GM23338 (cell line): ENCODE results near the gene ABCA12. TPM values are rescaled to one million over a fixed set of nuclear protein-coding genes. Genes with fewer than 3 reads are reported as not detected.

Source experiments
- ATAC-seq: fragments of 200-7000 bp; cut with Tn5 transposase; 3 replicates; pipeline ENCODE4 v1.9.1; 2020
- DNase-seq: peaks from one replicate; pipeline ENCODE4 v3.0.0-alpha.2; 2015; ENCODE audit warnings: low spot score
- H2AFZ ChIP-seq: fragments of 200-600 bp; sonication (generic); 2 replicates; pipeline ENCODE4 v1.8.0; 2016; ENCODE audit warnings: antibody characterized with exemption, mild to moderate bottlenecking, moderate library complexity
- H3F3A ChIP-seq: fragments of 200-600 bp; sonication (generic); replicated peaks from 2 replicates; pipeline ENCODE4 v1.8.0; 2017; ENCODE audit warnings: antibody characterized with exemption, mixed run types, low read depth
- H3K27ac ChIP-seq: fragments of 200-600 bp; sonication (generic); 2 replicates; pipeline ENCODE4 v1.6.1; 2016; ENCODE audit warnings: low read depth
- H3K27me3 ChIP-seq: fragments of 200-600 bp; sonication (generic); 2 replicates; pipeline ENCODE4 v1.8.0; 2016; ENCODE audit warnings: mild to moderate bottlenecking, mixed run types, moderate library complexity; ENCODE audit not compliant: insufficient read depth
- H3K36me3 ChIP-seq: fragments of 200-600 bp; sonication (generic); 2 replicates; pipeline ENCODE4 v1.8.0; 2016; ENCODE audit warnings: mild to moderate bottlenecking; ENCODE audit not compliant: insufficient read depth
- H3K4me1 ChIP-seq: fragments of 200-600 bp; sonication (generic); 2 replicates; pipeline ENCODE4 v1.8.0; 2016; ENCODE audit warnings: mild to moderate bottlenecking, moderate library complexity; ENCODE audit not compliant: insufficient read depth
- H3K4me2 ChIP-seq: fragments of 200-600 bp; sonication (generic); 2 replicates; pipeline ENCODE4 v1.7.1; 2017; ENCODE audit warnings: mixed run types
- H3K4me3 ChIP-seq: fragments of 200-600 bp; sonication (generic); 2 replicates; pipeline ENCODE4 v1.6.1; 2016; ENCODE audit warnings: mixed run types
- H3K79me2 ChIP-seq: fragments of 200-600 bp; sonication (generic); replicated peaks from 2 replicates; pipeline ENCODE4 v1.8.0; 2017; ENCODE audit warnings: mild to moderate bottlenecking; ENCODE audit not compliant: insufficient read depth
- H3K9me2 ChIP-seq: fragments of 200-600 bp; sonication (generic); 2 replicates; pipeline ENCODE4 v1.8.0; 2017; ENCODE audit not compliant: insufficient read depth
- H4K20me1 ChIP-seq: fragments of 200-600 bp; sonication (generic); replicated peaks from 2 replicates; pipeline ENCODE4 v1.8.0; 2017; ENCODE audit warnings: mild to moderate bottlenecking; ENCODE audit not compliant: insufficient read depth
- H3K27ac Mint-ChIP-seq: 2 replicates; pipeline ENCODE4 v1.8.0; 2020; ENCODE audit warnings: inconsistent platforms, mild to moderate bottlenecking, moderate library complexity, mixed read lengths
- H3K27me3 Mint-ChIP-seq: 3 replicates; pipeline ENCODE4 v1.8.0; 2022; ENCODE audit warnings: low read depth, mild to moderate bottlenecking, moderate library complexity, mixed read lengths, inconsistent platforms; ENCODE audit not compliant: insufficient read depth, poor library complexity
- H3K36me3 Mint-ChIP-seq: 3 replicates; pipeline ENCODE4 v1.8.0; 2021; ENCODE audit warnings: low read depth, mild to moderate bottlenecking, inconsistent platforms, moderate library complexity, mixed read lengths
- H3K4me1 Mint-ChIP-seq: 3 replicates; pipeline ENCODE4 v1.8.0; 2020; ENCODE audit warnings: mild to moderate bottlenecking, inconsistent platforms, mixed read lengths
- H3K4me3 Mint-ChIP-seq: 3 replicates; pipeline ENCODE4 v1.8.0; 2021; ENCODE audit warnings: moderate library complexity, mild to moderate bottlenecking, inconsistent platforms, mixed read lengths
- H3K9me3 Mint-ChIP-seq: 3 replicates; pipeline ENCODE4 v1.8.0; 2020; ENCODE audit warnings: moderate library complexity, mild to moderate bottlenecking, inconsistent platforms, mixed read lengths
- CREB1 ChIP-seq: fragments of 250-450 bp; sonication (Bioruptor Pico); IDR thresholded peaks from 2 replicates; pipeline ENCODE4 v1.5.0; 2020; ENCODE audit warnings: low read depth, mild to moderate bottlenecking, moderate library complexity
- EZH2 ChIP-seq: fragments of 200-600 bp; sonication (generic); IDR thresholded peaks from one replicate; pipeline ENCODE4 v1.8.0; 2017; ENCODE audit warnings: antibody characterized with exemption, mild to moderate bottlenecking, low read depth; ENCODE audit not compliant: unreplicated experiment
- EZH2phosphoT487 ChIP-seq: fragments of 200-600 bp; sonication (generic); IDR thresholded peaks from one replicate; pipeline ENCODE4 v1.8.1; 2018; ENCODE audit warnings: antibody characterized with exemption; ENCODE audit not compliant: unreplicated experiment
- JUNB ChIP-seq: IDR thresholded peaks from one replicate; pipeline ENCODE4 v1.6.1; 2016; ENCODE audit warnings: antibody characterized with exemption; ENCODE audit not compliant: unreplicated experiment
- NANOG ChIP-seq: IDR thresholded peaks from 2 replicates; pipeline ENCODE4 v1.6.1; 2016; ENCODE audit warnings: antibody characterized with exemption, borderline replicate concordance
- POLR2AphosphoS5 ChIP-seq: IDR thresholded peaks from 2 replicates; pipeline ENCODE4 v1.6.1; 2016; ENCODE audit warnings: antibody characterized with exemption, low read depth
- STAT1 ChIP-seq: IDR thresholded peaks from one replicate; pipeline ENCODE4 v1.6.1; 2016; ENCODE audit warnings: antibody characterized with exemption; ENCODE audit not compliant: unreplicated experiment
- ZNF114 ChIP-seq: fragments of 250-450 bp; sonication (Bioruptor Pico); IDR thresholded peaks from 2 replicates; pipeline ENCODE4 v1.5.0; 2020; ENCODE audit warnings: mild to moderate bottlenecking, moderate library complexity
- ZNF331 ChIP-seq: fragments of 250-450 bp; sonication (Bioruptor Pico); IDR thresholded peaks from 2 replicates; pipeline ENCODE4 v1.5.0; 2020; ENCODE audit warnings: low read depth, mild to moderate bottlenecking, moderate library complexity
- polyA plus RNA-seq: library from polyadenylated mRNA; unstranded; fragments of >200 nt; fragmentation: Nextera tagmentation; extraction: Ambion mirVana; gene quantifications from 2 replicates; pipeline ENCODE4 v1.2.1, GENCODE V29; 2016
- total RNA-seq: library from RNA; depleted of rRNA; stranded (reverse); fragments of >200 nt; shearing (Covaris generic); gene quantifications from 2 replicates; pipeline ENCODE4 v1.2.3, GENCODE V29; 2014
- TF ChIP-seq, protein P1 (sequence below): IDR thresholded peaks from 2 replicates; pipeline ENCODE4 v1.6.1; 2016; ENCODE audit warnings: antibody characterized with exemption
- TF ChIP-seq, protein P2 (sequence below): fragments of 250-450 bp; sonication (Bioruptor Pico); IDR thresholded peaks from 2 replicates; pipeline ENCODE4 v1.5.0; 2020; ENCODE audit warnings: mild to moderate bottlenecking, moderate library complexity
- TF ChIP-seq, protein P3 (sequence below), 2 experiments: fragments of 200-600 bp in 1 of 2; sonication (generic) in 1 of 2; conservative IDR thresholded peaks; 2 replicates each; pipeline versions ENCODE4 v1.5.1 to v1.6.1; 2016 to 2017; ENCODE audit warnings: antibody characterized with exemption in 2 of 2, low read depth in 2 of 2, mild to moderate bottlenecking in 2 of 2, moderate library complexity in 1 of 2
- TF ChIP-seq, protein P4 (sequence below): IDR thresholded peaks from one replicate; pipeline ENCODE4 v1.6.1; 2018; ENCODE audit warnings: antibody characterized with exemption; ENCODE audit not compliant: unreplicated experiment

The ABCA12 gene
- total and polyA plus RNA-seq, 2 experiments from 2014 or later, result 0.05 to 0.10 TPM

DNA sequence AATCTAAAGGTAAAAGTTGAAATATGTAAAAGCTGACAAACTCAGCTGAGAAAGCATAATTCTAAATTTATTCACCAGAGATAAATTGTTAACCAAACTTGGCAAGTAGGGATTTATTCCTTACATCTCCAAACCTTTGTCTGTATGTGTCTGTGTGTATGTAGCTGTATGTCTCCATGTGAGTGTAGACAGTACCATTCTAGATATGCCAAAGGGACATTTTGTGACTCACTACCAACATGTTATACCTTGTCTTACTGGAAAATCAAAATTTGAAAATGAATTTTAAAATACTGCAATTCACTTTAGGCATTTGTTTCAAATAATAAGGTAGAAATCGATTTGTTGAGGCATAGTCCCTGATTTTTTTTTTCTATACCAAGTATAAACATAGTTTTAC, 102.1 kb downstream of the ABCA12 start (continued):
- TF ChIP-seq POLR2AphosphoS5 (no peak), EZH2 (no peak), CREB1 (no peak), ZNF331 (CRISPR knock-in tag) (no peak)

DNA sequence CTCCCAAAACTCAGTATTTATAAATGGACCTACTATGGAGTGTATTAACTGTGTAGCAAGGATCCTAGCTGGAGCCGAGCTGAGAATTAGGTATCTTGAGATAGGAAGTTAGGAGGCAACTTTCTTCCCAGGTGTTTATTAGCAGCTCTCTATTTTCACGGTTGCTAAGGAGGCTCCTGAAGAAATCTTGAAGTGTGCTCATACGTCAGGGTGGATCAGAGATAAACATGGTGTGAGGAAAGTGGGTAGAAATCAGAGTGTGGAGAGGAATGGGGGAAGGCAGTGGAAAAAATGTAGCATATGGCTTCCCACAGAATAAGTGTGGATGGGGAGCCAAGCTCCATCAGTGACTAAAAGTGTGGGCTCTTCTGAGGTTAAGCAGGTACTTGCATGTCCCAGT, 104.3 kb downstream of the ABCA12 start:
- DNase-seq (no peak), ATAC-seq (no peak)

More for the DNA sequence above, 104.3 kb downstream of the ABCA12 start:
- Histone ChIP-seq H3K4me1 (no peaks in the 10 kb centered on the region), H3F3A (no peaks in the 10 kb centered on the region), H3K27me3 (no peaks in the 10 kb centered on the region), H3K36me3 (no peaks in the 10 kb centered on the region), H3K9me2 (no peaks in the 10 kb centered on the region), H4K20me1 (no peaks in the 10 kb centered on the region), H2AFZ (no peak overlapping the region), H3K4me3 (no peak overlapping the region), H3K4me2 (no peak overlapping the region), H3K27ac (no peak overlapping the region), H3K79me2 (no peaks in the 10 kb centered on the region)
- Mint-ChIP-seq H3K36me3 (no peaks in the 10 kb centered on the region), H3K9me3 (no peaks in the 10 kb centered on the region), H3K27me3 (no peaks in the 10 kb centered on the region), H3K27ac (no peak overlapping the region; the same call in 1 of the 2 replicates), H3K4me3 (no peak overlapping the region), H3K4me1 (peaks cover 7% of the 10 kb centered on the region; the same call in 2 of the 3 replicates)
- TF ChIP-seq CREB1 (no peak), NANOG (no peak), ZNF331 (CRISPR knock-in tag) (no peak), STAT1 (no peak), JUNB (no peak), EZH2phosphoT487 (no peak), POLR2AphosphoS5 (no peak), EZH2 (no peak), ZNF114 (no peak)
- TF ChIP-seq, protein P1, sequence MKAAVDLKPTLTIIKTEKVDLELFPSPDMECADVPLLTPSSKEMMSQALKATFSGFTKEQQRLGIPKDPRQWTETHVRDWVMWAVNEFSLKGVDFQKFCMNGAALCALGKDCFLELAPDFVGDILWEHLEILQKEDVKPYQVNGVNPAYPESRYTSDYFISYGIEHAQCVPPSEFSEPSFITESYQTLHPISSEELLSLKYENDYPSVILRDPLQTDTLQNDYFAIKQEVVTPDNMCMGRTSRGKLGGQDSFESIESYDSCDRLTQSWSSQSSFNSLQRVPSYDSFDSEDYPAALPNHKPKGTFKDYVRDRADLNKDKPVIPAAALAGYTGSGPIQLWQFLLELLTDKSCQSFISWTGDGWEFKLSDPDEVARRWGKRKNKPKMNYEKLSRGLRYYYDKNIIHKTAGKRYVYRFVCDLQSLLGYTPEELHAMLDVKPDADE, result no peak
- TF ChIP-seq, protein P2, sequence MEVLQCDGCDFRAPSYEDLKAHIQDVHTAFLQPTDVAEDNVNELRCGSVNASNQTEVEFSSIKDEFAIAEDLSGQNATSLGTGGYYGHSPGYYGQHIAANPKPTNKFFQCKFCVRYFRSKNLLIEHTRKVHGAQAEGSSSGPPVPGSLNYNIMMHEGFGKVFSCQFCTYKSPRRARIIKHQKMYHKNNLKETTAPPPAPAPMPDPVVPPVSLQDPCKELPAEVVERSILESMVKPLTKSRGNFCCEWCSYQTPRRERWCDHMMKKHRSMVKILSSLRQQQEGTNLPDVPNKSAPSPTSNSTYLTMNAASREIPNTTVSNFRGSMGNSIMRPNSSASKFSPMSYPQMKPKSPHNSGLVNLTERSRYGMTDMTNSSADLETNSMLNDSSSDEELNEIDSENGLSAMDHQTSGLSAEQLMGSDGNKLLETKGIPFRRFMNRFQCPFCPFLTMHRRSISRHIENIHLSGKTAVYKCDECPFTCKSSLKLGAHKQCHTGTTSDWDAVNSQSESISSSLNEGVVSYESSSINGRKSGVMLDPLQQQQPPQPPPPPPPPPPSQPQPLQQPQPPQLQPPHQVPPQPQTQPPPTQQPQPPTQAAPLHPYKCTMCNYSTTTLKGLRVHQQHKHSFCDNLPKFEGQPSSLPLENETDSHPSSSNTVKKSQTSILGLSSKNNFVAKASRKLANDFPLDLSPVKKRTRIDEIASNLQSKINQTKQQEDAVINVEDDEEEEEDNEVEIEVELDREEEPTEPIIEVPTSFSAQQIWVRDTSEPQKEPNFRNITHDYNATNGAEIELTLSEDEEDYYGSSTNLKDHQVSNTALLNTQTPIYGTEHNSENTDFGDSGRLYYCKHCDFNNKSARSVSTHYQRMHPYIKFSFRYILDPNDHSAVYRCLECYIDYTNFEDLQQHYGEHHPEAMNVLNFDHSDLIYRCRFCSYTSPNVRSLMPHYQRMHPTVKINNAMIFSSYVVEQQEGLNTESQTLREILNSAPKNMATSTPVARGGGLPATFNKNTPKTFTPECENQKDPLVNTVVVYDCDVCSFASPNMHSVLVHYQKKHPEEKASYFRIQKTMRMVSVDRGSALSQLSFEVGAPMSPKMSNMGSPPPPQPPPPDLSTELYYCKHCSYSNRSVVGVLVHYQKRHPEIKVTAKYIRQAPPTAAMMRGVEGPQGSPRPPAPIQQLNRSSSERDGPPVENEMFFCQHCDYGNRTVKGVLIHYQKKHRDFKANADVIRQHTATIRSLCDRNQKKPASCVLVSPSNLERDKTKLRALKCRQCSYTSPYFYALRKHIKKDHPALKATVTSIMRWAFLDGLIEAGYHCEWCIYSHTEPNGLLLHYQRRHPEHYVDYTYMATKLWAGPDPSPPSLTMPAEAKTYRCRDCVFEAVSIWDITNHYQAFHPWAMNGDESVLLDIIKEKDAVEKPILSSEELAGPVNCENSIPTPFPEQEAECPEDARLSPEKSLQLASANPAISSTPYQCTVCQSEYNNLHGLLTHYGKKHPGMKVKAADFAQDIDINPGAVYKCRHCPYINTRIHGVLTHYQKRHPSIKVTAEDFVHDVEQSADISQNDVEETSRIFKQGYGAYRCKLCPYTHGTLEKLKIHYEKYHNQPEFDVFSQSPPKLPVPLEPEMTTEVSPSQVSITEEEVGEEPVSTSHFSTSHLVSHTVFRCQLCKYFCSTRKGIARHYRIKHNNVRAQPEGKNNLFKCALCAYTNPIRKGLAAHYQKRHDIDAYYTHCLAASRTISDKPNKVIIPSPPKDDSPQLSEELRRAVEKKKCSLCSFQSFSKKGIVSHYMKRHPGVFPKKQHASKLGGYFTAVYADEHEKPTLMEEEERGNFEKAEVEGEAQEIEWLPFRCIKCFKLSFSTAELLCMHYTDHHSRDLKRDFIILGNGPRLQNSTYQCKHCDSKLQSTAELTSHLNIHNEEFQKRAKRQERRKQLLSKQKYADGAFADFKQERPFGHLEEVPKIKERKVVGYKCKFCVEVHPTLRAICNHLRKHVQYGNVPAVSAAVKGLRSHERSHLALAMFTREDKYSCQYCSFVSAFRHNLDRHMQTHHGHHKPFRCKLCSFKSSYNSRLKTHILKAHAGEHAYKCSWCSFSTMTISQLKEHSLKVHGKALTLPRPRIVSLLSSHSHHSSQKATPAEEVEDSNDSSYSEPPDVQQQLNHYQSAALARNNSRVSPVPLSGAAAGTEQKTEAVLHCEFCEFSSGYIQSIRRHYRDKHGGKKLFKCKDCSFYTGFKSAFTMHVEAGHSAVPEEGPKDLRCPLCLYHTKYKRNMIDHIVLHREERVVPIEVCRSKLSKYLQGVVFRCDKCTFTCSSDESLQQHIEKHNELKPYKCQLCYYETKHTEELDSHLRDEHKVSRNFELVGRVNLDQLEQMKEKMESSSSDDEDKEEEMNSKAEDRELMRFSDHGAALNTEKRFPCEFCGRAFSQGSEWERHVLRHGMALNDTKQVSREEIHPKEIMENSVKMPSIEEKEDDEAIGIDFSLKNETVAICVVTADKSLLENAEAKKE (CRISPR knock-in tag), result no peak
- TF ChIP-seq, protein P3, sequence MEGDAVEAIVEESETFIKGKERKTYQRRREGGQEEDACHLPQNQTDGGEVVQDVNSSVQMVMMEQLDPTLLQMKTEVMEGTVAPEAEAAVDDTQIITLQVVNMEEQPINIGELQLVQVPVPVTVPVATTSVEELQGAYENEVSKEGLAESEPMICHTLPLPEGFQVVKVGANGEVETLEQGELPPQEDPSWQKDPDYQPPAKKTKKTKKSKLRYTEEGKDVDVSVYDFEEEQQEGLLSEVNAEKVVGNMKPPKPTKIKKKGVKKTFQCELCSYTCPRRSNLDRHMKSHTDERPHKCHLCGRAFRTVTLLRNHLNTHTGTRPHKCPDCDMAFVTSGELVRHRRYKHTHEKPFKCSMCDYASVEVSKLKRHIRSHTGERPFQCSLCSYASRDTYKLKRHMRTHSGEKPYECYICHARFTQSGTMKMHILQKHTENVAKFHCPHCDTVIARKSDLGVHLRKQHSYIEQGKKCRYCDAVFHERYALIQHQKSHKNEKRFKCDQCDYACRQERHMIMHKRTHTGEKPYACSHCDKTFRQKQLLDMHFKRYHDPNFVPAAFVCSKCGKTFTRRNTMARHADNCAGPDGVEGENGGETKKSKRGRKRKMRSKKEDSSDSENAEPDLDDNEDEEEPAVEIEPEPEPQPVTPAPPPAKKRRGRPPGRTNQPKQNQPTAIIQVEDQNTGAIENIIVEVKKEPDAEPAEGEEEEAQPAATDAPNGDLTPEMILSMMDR (conservative IDR thresholded peaks at IDR 0.05; ENCODE audit: low read depth in 2 of 2), result no peak
- TF ChIP-seq, protein P4, sequence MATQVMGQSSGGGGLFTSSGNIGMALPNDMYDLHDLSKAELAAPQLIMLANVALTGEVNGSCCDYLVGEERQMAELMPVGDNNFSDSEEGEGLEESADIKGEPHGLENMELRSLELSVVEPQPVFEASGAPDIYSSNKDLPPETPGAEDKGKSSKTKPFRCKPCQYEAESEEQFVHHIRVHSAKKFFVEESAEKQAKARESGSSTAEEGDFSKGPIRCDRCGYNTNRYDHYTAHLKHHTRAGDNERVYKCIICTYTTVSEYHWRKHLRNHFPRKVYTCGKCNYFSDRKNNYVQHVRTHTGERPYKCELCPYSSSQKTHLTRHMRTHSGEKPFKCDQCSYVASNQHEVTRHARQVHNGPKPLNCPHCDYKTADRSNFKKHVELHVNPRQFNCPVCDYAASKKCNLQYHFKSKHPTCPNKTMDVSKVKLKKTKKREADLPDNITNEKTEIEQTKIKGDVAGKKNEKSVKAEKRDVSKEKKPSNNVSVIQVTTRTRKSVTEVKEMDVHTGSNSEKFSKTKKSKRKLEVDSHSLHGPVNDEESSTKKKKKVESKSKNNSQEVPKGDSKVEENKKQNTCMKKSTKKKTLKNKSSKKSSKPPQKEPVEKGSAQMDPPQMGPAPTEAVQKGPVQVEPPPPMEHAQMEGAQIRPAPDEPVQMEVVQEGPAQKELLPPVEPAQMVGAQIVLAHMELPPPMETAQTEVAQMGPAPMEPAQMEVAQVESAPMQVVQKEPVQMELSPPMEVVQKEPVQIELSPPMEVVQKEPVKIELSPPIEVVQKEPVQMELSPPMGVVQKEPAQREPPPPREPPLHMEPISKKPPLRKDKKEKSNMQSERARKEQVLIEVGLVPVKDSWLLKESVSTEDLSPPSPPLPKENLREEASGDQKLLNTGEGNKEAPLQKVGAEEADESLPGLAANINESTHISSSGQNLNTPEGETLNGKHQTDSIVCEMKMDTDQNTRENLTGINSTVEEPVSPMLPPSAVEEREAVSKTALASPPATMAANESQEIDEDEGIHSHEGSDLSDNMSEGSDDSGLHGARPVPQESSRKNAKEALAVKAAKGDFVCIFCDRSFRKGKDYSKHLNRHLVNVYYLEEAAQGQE, result no peak
